Natural killer cell (primary cell): ENCODE results near the gene IRF4. TPM values are rescaled to one million over a fixed set of nuclear protein-coding genes. Genes with fewer than 3 reads are reported as not detected.

Experiments used
- ATAC-seq, 3 donors: fragments of 150-1000 bp in 2 of 3; fragments of 200-7000 bp in 1 of 3; cut with Tn5 transposase; 1 replicate in 1 of 3; 2 replicates in 2 of 3; pipeline ENCODE4 v1.10.0; 2021; ENCODE audit warnings: mild to moderate bottlenecking in 2 of 3, moderate library complexity in 2 of 3
- DNase-seq, 2 donors: peaks; one replicate each; pipeline versions ENCODE4 v3.0.0 to v3.0.0-alpha.2; 2013 to 2021; ENCODE audit warnings: mixed read lengths in 1 of 2
- H3K27ac ChIP-seq: one replicate; pipeline ENCODE4 v1.5.1; 2013; ENCODE audit warnings: mild to moderate bottlenecking, low read length
- H3K27me3 ChIP-seq: one replicate; pipeline ENCODE4 v1.6.1; 2013; ENCODE audit warnings: low read length; ENCODE audit not compliant: control insufficient read depth, insufficient read depth
- H3K36me3 ChIP-seq: one replicate; pipeline ENCODE4 v1.6.1; 2013; ENCODE audit warnings: low read length; ENCODE audit not compliant: control insufficient read depth, insufficient read depth
- H3K4me1 ChIP-seq: one replicate; pipeline ENCODE4 v1.6.1; 2013; ENCODE audit warnings: low read length; ENCODE audit not compliant: control insufficient read depth, insufficient read depth
- H3K4me3 ChIP-seq: one replicate; pipeline ENCODE4 v1.5.1; 2013; ENCODE audit warnings: low read length
- H3K9me3 ChIP-seq: one replicate; pipeline ENCODE4 v1.6.1; 2013; ENCODE audit warnings: low read length; ENCODE audit not compliant: control insufficient read depth, insufficient read depth
- H3K27ac Mint-ChIP-seq, 2 donors: one replicate each; pipeline ENCODE4 v1.8.0; 2022; ENCODE audit warnings: mild to moderate bottlenecking in 2 of 2, mixed read lengths in 2 of 2, moderate library complexity in 1 of 2
- H3K27me3 Mint-ChIP-seq, 2 donors: one replicate each; pipeline ENCODE4 v1.8.0; 2022; ENCODE audit warnings: low read depth in 2 of 2, mixed read lengths in 2 of 2
- H3K36me3 Mint-ChIP-seq: one replicate; pipeline ENCODE4 v1.8.0; 2022; ENCODE audit warnings: mixed read lengths
- H3K4me1 Mint-ChIP-seq, 2 donors: one replicate each; pipeline ENCODE4 v1.8.0; 2022; ENCODE audit warnings: mixed read lengths in 2 of 2
- H3K4me3 Mint-ChIP-seq: one replicate; pipeline ENCODE4 v1.8.0; 2022; ENCODE audit warnings: mild to moderate bottlenecking, moderate library complexity, mixed read lengths
- H3K9me3 Mint-ChIP-seq, 2 donors: one replicate each; pipeline ENCODE4 v1.8.0; 2022; ENCODE audit warnings: mixed read lengths in 2 of 2
- whole genome bisulfite sequencing: methylation state at CpG from one replicate; pipeline ENCODE4 v1.1.7; 2013; ENCODE audit warnings: missing lambda C conversion rate; ENCODE audit not compliant: insufficient coverage; 5-methylcytosine and 5-hydroxymethylcytosine counted together
- intact Hi-C: fragments of 100-400 bp; cut with micrococcal nuclease; formaldehyde crosslinking; loops from one replicate; pipeline ENCODE4 v1.14.2; 2022
- total RNA-seq, 4 donors: library from RNA; stranded (reverse); fragments of 120-200 nt in 1 of 4; gene quantifications; one replicate each; pipeline versions ENCODE4 v1.2.3 to v1.2.4, GENCODE V29; 2013 to 2022
- TF ChIP-seq, protein P1 (sequence below): fragments of 200-600 bp; IDR thresholded peaks from one replicate; pipeline ENCODE4 v1.8.0; 2022; ENCODE audit warnings: antibody characterized with exemption

IRF4 gene
- total RNA-seq, 3 donors from 2014 or later (not counting 1 experiment from before 2014, with no cell fraction given): 3.5 to 37.5 (median 3.5) TPM

DNA sequence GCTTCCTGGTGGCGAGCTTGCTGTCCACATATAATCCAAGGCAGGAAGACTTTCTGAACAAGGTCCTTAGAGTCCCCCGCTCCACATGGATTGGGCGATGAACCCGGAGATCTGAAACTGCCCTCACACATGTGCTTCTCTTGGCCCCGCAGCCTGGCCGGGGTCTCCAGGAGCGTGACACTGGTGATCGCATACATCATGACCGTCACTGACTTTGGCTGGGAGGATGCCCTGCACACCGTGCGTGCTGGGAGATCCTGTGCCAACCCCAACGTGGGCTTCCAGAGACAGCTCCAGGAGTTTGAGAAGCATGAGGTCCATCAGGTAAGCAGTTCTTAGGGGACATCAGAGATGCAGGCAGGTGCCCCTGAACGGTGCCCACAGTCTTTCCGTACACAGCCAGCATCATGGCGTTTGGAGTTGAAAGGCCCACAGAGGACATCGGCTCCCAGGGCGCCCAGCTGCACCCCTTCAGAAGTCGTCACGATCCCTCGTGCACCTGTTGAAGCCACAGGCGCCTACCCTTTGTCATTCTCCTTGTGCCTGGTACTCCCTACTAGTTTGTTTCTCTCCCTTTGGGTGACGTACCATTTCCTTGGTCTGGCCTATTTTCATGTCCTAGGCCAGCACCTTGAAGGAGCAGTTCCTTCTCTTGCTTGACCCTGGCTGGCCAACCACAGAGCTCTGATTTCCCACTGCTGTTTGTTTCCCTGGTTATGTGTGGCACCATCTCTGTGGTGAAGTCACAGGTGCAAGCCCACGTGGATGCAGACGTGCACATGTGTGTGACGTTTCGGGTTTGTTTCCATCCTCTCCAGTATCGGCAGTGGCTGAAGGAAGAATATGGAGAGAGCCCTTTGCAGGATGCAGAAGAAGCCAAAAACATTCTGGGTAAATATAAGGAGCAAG lies 43.3 kb upstream of the IRF4 start:
- no peak for ATAC-seq
- Histone ChIP-seq H3K4me1 (no peaks in the 10 kb centered on the region), H3K4me3 (no peak overlapping the region), H3K27me3 (no peaks in the 10 kb centered on the region), H3K9me3 (no peaks in the 10 kb centered on the region), H3K36me3 (peaks cover 18% of the 10 kb centered on the region), H3K27ac (no peak overlapping the region)
- peaks cover 6% of the 10 kb centered on the region for H3K36me3 Mint-ChIP-seq
- 94% methylated on average over 27 of the region's 27 CpGs for WGBS
- no peak for DNase-seq
- H3K27me3 Mint-ChIP-seq: no peaks in the 10 kb centered on the region
- TF ChIP-seq, protein P1, sequence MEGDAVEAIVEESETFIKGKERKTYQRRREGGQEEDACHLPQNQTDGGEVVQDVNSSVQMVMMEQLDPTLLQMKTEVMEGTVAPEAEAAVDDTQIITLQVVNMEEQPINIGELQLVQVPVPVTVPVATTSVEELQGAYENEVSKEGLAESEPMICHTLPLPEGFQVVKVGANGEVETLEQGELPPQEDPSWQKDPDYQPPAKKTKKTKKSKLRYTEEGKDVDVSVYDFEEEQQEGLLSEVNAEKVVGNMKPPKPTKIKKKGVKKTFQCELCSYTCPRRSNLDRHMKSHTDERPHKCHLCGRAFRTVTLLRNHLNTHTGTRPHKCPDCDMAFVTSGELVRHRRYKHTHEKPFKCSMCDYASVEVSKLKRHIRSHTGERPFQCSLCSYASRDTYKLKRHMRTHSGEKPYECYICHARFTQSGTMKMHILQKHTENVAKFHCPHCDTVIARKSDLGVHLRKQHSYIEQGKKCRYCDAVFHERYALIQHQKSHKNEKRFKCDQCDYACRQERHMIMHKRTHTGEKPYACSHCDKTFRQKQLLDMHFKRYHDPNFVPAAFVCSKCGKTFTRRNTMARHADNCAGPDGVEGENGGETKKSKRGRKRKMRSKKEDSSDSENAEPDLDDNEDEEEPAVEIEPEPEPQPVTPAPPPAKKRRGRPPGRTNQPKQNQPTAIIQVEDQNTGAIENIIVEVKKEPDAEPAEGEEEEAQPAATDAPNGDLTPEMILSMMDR: no peak
- intact Hi-C loops: no loop called here
- no peak overlapping the region for H3K4me3 Mint-ChIP-seq
- peaks cover 0 to 17% of the 10 kb centered on the region in 2 donors for H3K4me1 Mint-ChIP-seq
- no peaks in the 10 kb centered on the region for H3K9me3 Mint-ChIP-seq
- H3K27ac Mint-ChIP-seq: no peak overlapping the region

DNA sequence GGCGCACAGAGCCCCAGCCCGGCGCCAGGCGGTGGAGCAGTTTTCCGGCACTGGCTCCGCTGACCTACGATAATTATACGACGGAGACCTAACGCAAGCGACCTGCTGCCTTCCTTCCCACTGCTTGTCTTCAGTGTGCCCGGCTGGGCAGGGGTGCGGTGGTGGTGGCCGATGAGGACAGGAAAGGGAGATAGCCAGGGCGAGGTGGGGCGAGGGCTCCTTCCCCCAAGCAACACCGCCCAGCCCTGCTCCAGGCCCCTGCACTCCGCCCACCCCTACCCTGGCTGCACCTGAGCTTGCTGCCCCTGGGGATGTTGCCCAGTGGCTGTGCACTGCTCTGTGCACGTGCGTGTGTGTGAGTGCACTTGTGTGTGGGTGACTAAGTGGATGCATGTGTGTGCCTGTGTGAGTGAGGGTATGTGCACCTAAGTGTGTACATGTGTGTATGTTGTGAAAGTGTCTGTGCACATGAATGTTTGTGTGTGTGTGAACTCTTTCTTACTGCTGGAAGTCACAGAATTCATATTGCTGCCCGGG lies 42.6 kb upstream of the IRF4 start:
- DNase-seq: no peak
- peaks cover 0 to 19% of the 10 kb centered on the region in 2 donors for H3K4me1 Mint-ChIP-seq
- no peak overlapping the region for H3K27ac Mint-ChIP-seq
- H3K9me3 Mint-ChIP-seq: no peaks in the 10 kb centered on the region
- Histone ChIP-seq H3K36me3 (peaks cover 18% of the 10 kb centered on the region), H3K4me3 (no peak overlapping the region), H3K27ac (no peak overlapping the region), H3K4me1 (no peaks in the 10 kb centered on the region), H3K27me3 (no peaks in the 10 kb centered on the region), H3K9me3 (no peaks in the 10 kb centered on the region)
- no peak overlapping the region for H3K4me3 Mint-ChIP-seq
- TF ChIP-seq, protein P1: no peak
- peaks cover 6% of the 10 kb centered on the region for H3K36me3 Mint-ChIP-seq
- 91% methylated on average over 21 of the region's 21 CpGs for WGBS
- no peak for ATAC-seq
- H3K27me3 Mint-ChIP-seq: no peaks in the 10 kb centered on the region
- intact Hi-C loops: no loop called here

DNA sequence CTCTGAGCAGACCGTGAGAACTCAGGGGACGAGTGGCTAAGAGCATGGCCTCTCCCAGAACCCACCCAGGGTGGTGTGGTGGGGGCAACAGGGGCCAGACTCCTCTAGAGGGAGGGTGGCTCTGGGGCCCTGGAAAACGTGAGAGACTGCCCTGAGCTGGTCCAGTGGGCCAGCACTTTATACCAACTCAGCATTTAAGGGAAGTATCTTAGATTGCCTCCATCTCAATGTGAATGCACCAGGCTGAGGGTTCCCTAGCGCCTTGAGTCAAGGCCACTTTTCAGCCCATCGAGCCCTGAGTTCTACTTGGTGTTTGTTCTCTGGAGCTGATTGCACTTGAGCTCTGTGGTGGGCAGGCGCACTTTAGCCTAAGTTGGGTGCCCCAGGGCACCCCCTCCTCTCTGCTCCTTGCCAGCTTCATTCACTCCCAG lies 42.0 kb upstream of the IRF4 start:
- no peak overlapping the region for H3K4me3 Mint-ChIP-seq
- H3K9me3 Mint-ChIP-seq: no peaks in the 10 kb centered on the region
- no peaks in the 10 kb centered on the region for H3K27me3 ChIP-seq
- TF ChIP-seq, protein P1: no peak
- H3K27me3 Mint-ChIP-seq: no peaks in the 10 kb centered on the region
- H3K4me3 ChIP-seq: no peak overlapping the region
- no peaks in the 10 kb centered on the region for H3K4me1 ChIP-seq
- H3K36me3 ChIP-seq: peaks cover 18% of the 10 kb centered on the region
- WGBS: 82% methylated on average over 6 of the region's 6 CpGs
- H3K36me3 Mint-ChIP-seq: peaks cover 6% of the 10 kb centered on the region
- DNase-seq (no peak), ATAC-seq (no peak)
- H3K27ac ChIP-seq: no peak overlapping the region
- intact Hi-C loops: no loop called here
- H3K4me1 Mint-ChIP-seq: peaks cover 0 to 22% of the 10 kb centered on the region in 2 donors
- H3K27ac Mint-ChIP-seq: no peak overlapping the region
- no peaks in the 10 kb centered on the region for H3K9me3 ChIP-seq
